GM19043 (cell line): ENCODE data around the gene KCNIP4.
A peak's percentile ranks its signal among the peaks of the same experiment; 100 is the strongest.
"Not testable (repeated sequence)": the region's sequence is repeated elsewhere in the genome, so short reads cannot be mapped to it uniquely, and the experiment has no call there.

Experiments
- ATAC-seq: cut with Tn5 transposase; IDR thresholded peaks from one replicate; pipeline ENCODE4 v1.9.1; 2021; ENCODE audit warnings: low read depth; ENCODE audit not compliant: unreplicated experiment

KCNIP4 gene

GRCh38 chr4:20832826-20833225 lies 1115.7 kb downstream of the KCNIP4 start:
- ATAC-seq: no peak

GRCh38 chr4:20831746-20832145 lies 1116.8 kb downstream of the KCNIP4 start:
- no peak for ATAC-seq

- ATAC-seq: no peak
These were observed 1118.8 kb downstream of the KCNIP4 start for GRCh38 chr4:20829617-20830357.

- no peak for ATAC-seq
These were observed 1123.1 kb downstream of the KCNIP4 start for GRCh38 chr4:20825505-20825904.

- no peak for ATAC-seq
These were observed 1132.3 kb downstream of the KCNIP4 start for GRCh38 chr4:20816287-20816686.

- ATAC-seq: no peak
These were observed 1134.9 kb downstream of the KCNIP4 start for GRCh38 chr4:20813700-20814099.

GRCh38 chr4:20809812-20810211 lies 1138.8 kb downstream of the KCNIP4 start:
- ATAC-seq: no peak

GRCh38 chr4:20805716-20806115 lies 1142.9 kb downstream of the KCNIP4 start:
- ATAC-seq: no peak

- ATAC-seq: no peak
These were observed 1160.5 kb downstream of the KCNIP4 start for GRCh38 chr4:20787940-20788665.

- not testable (repeated sequence) for ATAC-seq
These were observed 1165.4 kb downstream of the KCNIP4 start for GRCh38 chr4:20783134-20783533.

GRCh38 chr4:20778896-20779295 lies 1169.7 kb downstream of the KCNIP4 start:
- ATAC-seq: no peak

- ATAC-seq: no peak
These were observed 1175.2 kb downstream of the KCNIP4 start for GRCh38 chr4:20773144-20773997.

GRCh38 chr4:20764366-20764992 lies 1184.1 kb downstream of the KCNIP4 start:
- ATAC-seq: no peak

- no peak for ATAC-seq
These were observed 1186.7 kb downstream of the KCNIP4 start for GRCh38 chr4:20761826-20762225.

GRCh38 chr4:20761382-20761781 lies 1187.2 kb downstream of the KCNIP4 start:
- no peak for ATAC-seq

- ATAC-seq: no peak
These were observed 1188.5 kb downstream of the KCNIP4 start for GRCh38 chr4:20760053-20760452.

- no peak for ATAC-seq
These were observed 1194.5 kb downstream of the KCNIP4 start for GRCh38 chr4:20754036-20754435.

GRCh38 chr4:20752641-20753040 lies 1195.9 kb downstream of the KCNIP4 start:
- no peak for ATAC-seq

GRCh38 chr4:20746000-20746399 lies 1202.6 kb downstream of the KCNIP4 start:
- not testable (repeated sequence) for ATAC-seq

GRCh38 chr4:20735931-20736330 lies 1212.6 kb downstream of the KCNIP4 start:
- no peak for ATAC-seq

- peak; percentile 87 for ATAC-seq
These were observed 1223.7 kb downstream of the KCNIP4 start for GRCh38 chr4:20724915-20725314.
